PC-3 (cell line): ENCODE measurements around the gene TRIP12.

ENCODE experiments used
- EZH2phosphoT487 ChIP-seq: fragments of 300-600 bp; sonication (generic); IDR thresholded peaks from 2 replicates; pipeline ENCODE4 v1.6.1; 2018; ENCODE audit warnings: mild to moderate bottlenecking, antibody characterized with exemption, low read length, borderline replicate concordance
- TF ChIP-seq, protein P1 (sequence below): fragments of 300-600 bp; sonication (generic); conservative IDR thresholded peaks from 2 replicates; pipeline ENCODE4 v1.5.1; 2017; ENCODE audit warnings: antibody characterized with exemption, low read depth, mild to moderate bottlenecking, low read length

DNA sequence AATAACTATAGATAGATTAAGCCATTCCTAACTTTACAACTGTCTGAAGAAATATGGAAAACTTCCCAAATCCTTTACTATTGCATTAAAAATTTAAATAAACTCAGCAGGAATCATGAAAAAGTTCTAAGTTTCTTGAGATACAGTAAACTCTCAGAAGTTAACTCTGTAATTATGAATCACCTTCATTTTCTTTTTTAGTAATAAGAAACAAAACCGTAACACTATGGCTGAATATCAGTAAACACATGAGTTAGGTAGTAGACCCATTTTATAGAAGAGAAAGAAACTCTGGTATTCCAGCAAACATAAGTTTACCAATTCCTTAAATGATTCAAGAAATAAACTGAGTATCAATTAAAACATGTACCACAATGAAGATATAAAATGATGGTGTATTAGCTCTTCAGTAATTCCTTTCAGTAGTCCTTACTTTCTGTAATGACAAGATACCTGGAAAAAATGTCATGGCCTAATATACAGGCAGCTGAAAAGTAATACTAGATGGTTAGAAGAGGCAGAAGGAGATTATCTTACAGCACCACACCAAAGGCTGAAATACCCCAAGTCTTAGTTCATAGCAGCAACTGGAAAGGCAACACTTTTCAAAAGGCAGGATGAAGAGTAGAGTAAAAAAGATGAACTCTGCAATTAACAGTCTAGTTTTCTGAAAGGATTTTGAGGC, 11.5 kb downstream of the TRIP12 start:
- no peak for TF ChIP-seq EZH2phosphoT487
- TF ChIP-seq, protein P1, sequence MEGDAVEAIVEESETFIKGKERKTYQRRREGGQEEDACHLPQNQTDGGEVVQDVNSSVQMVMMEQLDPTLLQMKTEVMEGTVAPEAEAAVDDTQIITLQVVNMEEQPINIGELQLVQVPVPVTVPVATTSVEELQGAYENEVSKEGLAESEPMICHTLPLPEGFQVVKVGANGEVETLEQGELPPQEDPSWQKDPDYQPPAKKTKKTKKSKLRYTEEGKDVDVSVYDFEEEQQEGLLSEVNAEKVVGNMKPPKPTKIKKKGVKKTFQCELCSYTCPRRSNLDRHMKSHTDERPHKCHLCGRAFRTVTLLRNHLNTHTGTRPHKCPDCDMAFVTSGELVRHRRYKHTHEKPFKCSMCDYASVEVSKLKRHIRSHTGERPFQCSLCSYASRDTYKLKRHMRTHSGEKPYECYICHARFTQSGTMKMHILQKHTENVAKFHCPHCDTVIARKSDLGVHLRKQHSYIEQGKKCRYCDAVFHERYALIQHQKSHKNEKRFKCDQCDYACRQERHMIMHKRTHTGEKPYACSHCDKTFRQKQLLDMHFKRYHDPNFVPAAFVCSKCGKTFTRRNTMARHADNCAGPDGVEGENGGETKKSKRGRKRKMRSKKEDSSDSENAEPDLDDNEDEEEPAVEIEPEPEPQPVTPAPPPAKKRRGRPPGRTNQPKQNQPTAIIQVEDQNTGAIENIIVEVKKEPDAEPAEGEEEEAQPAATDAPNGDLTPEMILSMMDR = no peak
